GM18868 (cell line): ENCODE measurements around the gene KCNK2.

Source experiments
- ATAC-seq: cut with Tn5 transposase; IDR thresholded peaks from one replicate; pipeline ENCODE4 v1.9.1; 2021; ENCODE audit warnings: mild to moderate bottlenecking, moderate library complexity; ENCODE audit not compliant: unreplicated experiment

The KCNK2 gene

DNA sequence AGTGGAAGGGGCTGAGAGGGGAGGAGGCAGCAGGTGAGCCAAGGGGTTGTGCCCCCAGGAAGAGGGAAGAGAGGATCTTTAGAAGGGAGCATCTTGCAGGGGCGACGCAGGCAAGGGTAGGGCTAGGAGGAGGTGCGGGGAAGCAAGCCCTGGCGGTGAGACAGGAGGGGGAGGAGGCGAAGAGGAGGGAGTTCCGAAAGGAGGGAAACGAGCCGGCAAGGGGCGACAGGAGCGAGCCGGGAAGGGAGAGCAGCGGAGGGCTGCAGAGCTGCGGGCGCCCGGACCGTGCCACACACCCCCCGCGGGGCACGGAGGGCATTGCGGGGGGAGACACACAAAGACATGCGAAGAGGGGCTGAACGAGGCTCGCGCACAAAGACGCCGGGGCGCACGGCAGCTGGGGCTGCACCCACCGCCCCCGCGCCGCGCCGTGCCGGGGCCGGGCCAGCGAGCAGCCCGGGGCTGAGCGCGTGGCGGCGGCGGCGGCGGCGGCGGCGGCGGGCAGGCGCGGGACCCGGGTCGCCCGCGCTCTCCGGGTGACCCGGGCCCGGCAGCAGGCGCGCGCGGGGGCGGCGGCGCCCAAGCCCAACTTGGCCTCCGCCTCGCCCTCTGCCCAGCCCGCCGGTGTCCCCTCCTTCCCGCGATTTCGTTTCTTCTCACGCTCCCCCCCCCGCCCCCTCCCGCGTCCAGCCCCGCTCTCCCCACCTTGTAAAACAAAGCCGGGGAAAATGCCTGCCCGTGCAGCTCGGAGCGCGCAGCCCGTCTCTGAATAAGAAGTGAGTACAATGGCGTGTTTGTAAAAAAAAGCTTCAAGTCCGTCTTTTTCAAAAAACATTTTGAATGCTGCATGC is at the start of gene KCNK2:
KCNK2 (plus strand) TSS at position 206 of the 851 bp plus-strand sequence. CDS start 649 bp downstream, outside the sequence.
- ATAC-seq = peak; percentile 42

DNA sequence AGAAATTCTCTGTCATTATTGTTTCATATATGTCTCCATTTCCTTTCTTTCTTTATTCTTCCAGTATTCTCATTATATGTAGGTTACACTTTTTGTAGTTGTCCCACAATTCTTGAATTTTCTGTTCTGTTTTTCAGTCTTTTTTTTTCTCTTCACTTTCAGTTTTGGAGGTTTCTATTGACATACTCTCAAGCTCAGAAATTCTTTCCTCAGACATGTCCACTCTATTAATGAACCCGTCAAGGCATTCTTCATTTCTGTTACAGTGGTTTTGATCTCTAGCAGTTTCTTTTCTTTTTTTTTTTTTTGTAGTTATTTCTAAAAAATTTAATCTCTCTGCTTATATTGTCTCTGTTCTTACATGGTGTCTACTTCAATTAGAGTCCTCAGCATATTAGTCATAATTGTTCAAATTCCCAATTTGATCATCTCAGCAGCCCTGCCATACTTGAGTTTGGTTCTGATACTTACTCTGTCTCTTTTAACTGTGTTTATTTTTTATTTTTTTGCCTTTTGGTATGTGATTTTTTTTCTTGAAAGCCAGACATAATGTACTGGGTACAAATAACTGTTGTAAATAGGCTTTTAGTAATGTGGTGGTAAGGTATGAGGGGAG is 49.5 kb upstream of the KCNK2 start:
- ATAC-seq = no peak

GRCh38 chr1:215040190-215040589 is 42.3 kb upstream of the KCNK2 start:
- ATAC-seq = no peak

DNA sequence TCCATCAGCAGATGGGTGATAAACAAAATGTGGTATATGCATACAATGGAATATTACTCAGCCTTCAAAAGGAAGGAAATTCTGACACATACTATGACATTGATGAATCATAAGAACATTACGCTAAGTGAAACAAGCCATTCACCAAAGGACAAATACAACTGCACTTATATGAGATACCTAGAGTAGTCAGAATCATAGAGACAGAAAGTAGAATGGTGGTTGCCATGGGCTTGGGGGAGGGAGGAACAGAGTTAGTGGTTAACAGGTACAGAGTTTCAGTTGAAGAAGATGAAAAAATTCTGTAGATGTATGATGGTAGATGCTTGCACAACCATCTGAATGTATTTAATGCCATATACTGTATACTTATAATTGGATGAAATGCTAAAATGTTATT is 39.1 kb upstream of the KCNK2 start:
- no peak for ATAC-seq

- no peak for ATAC-seq
Measured at GRCh38 chr1:215044151-215044550, 38.4 kb upstream of the KCNK2 start.

DNA sequence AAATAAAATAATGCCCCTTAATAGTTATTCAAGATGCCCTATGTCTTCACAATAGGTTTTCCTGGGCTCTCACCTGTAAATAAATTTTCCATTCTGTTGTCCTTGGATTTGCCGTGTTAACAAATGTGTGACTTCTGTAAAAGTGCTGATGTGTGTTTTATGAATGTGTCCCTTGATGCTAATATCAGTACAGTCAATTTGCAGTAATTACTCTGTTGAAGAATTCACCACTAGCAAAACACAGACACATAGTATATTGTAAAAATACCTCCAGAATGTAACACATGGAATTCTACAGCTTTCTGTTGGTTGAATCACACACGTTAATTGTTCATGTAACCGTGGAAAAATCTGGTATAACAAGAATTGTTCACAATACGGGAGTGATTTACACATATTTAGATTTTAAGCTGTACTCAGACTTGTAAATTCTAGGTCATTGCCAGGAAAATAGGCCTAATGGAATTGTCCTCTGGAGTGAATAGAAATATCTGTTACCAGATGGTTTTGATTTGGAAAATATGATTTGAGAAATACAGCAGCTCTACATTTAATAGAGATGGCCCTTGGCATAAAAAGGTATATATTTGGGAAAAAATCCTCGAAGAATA is 36.7 kb upstream of the KCNK2 start:
- ATAC-seq = no peak

DNA sequence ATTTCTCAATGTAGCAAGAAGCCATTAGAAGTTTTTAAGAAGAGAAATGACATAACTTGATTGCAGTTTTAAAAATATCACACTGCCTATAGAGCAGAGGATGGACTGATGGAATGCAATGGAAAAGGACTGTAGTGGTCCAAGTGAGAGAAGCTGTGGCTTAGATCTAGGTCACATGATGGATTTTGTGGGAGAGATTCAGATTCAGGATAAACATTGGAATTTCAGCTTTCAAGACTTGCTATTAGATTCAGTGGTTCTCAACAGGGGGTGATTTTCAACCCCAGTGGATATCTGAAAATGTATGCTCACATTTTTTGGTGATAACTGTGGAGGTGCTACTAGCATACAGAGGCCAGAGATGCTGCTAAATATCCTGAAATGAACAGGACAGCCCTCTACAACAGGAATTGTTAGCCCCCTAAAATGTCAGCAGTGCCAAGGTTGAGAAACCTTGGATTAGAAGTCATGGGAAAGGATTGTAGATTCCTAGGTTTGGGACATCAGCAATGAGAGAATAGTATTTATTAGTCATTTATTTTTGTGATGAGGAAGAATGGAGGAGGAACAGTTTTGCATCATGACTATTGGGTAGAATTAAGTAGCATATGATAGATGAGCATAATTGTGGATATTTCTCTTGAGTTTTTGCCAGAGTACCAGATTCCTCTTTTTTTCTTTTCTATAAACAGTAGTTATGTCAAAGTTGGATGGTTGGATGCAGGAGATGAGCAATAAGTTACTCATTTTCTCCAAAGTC is 30.1 kb upstream of the KCNK2 start:
- ATAC-seq = no peak

DNA sequence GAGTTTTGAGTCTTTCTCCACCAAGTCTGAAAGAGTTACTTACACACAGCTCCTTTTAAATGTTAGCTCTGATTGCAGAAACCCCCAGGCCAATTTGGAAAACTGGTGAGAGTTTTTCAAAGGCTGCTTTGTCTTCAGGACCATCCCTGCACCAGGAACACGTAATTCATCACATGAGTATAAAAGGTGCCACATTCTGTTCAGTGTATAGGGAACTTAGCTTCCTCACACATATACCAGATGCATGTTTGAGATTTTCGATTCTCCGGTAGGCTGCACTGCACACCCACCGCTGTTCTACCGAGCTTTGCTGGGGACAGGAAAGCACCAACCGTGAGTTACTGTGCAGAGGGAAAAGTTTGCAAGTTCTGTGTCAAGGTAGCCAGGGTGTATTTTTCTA is 28.3 kb upstream of the KCNK2 start:
- no peak for ATAC-seq

GRCh38 chr1:215055281-215055935 is 27.1 kb upstream of the KCNK2 start:
- ATAC-seq = no peak

GRCh38 chr1:215056584-215056983 is 26.0 kb upstream of the KCNK2 start:
- ATAC-seq = no peak

DNA sequence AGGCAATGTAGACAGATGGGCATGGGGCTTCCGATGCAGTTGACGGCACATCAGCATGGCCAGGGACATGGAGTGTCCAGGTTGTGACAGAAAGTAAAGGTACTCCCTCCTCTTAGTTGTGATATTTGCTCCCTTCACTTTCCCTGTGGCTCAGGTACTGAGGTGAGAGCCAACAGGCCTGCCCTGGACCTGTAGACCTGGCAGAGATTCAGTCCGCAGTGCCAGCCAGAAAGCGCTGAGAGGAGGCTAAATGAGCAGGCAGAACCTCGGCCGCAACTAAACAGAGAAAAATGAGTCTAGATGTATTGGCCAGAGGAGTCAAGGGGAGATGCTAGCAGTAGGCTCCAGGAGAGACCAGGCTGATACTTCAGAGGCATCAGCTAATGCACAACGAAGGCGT is 22.6 kb upstream of the KCNK2 start:
- ATAC-seq = no peak

DNA sequence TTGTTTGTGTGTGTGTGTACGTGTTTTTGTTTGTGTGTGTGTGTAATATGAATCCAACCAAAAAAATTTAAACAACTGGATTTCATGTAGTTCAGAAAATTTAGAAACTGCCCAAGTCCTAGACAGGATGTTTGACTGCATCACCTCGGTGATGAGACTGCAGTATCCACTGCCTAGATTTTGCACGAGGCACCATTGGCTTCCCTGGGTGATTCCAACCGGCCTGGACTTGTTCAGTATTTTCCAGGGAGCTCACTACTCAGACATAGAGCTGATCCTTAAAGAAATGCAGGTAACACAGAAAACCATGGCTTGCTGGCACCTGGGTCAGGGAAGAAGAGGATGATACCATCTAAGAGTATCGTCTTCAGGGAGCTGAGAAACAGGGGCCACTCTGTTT is 18.2 kb upstream of the KCNK2 start:
- no peak for ATAC-seq

GRCh38 chr1:215071078-215071477 is 11.5 kb upstream of the KCNK2 start:
- ATAC-seq = no peak

DNA sequence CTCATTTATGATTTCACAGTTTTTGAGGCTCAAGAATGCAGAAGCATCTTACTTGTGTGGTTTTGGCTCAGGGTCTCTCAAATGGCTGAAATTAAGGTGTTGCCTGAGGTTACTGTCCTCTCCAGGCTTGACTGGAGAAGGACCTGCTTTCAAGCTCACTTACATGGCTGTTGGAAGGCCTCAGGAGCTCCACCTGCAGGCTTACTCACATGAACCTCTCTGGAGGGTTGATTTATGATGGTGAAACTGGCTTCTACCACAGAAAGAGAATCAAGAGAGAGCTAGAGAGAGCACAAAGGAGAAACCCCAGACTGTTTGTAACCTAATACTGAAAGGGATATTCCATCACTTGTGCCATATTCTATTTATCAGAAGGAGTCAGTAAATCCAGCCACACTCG is 6.2 kb upstream of the KCNK2 start:
- ATAC-seq = peak; percentile 89

DNA sequence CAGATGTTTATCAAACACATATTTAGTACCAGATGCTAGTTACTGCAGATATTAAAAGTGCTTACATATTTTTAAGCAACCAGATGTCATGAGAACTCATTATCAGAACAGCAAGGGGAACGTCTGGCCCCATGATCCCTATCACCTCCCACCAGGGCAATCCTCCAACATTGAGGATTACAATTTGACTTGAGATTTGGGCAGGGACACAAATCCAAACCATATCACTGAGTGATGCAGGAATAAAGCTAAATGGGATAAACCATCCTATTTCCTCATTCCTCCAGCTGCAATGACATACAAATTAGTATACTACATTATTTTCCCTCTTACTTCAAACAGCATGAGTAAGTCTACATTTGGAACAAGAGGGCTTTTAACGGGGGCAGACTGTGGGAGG is 3.1 kb upstream of the KCNK2 start:
- ATAC-seq = no peak

DNA sequence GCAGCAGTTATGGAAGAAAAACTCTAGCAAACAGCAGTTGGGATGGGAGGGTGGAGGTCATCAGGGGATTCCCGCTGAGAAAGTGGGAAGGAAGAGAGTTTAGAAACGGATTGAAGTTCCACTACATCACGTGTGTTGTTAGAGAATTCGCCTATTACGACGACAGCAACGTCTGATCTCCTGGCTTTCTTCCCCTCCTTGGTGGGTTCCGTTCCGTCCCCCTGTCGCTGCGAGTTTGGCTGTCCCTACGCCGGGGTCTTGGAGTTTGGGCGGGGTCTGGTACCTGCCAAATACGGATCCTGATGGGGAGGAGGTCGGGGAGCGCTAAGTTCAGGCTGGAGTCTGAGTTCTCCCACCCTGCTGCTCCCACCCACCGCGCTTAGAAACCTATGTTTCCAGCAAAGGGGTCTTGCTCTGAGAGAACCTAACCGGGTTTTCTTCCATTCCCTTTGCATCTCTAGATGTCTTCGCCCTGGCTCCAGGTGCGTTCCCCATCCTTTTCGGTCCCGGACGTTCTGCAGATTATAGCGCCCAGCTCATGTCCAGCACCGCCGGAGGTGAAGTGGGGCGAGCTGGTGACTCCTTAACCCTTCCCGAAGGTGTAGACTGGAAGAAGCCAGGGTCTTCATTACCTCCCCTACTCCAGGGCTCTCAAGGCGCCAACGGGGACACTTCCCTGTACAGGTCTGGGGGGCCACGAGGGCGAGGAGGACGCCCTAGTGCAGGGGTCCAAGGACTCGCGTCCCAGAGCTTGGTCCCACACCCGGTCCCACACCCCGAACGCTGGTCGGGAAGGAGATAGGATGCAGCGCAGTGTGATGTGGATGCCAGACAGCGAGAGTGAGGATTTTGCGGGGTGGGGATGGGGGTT is 641 bp upstream of the KCNK2 start:
- no peak for ATAC-seq

DNA sequence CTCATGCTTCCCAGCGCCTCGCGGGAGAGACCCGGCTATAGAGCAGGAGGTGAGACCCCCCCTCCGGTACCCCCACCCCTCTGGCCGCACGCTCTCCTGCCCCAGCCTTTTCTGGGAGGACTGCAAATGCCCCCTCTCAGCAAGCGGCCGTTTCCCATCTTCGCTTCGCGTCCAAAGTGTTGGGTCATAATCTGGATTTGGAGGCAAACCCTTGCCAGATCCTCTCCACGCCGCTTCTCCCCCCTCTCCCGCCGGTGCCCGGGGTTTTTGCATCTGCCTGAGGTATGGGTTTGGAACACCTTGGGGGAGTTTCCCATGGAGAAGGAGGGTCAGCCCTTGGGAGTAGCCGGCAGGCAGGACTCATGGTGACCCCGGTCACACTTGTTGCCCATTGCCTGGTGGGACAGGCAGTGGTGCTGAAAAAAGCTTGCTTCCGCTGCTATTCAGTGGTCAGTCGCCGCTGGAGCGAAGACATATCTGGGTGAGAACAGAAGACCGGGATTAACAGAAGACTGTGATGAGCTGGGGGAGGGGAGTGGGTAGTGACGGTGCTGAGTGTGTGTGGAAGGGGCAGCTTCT is 935 bp downstream of the KCNK2 start:
- no peak for ATAC-seq

GRCh38 chr1:215084621-215085020 is 2.1 kb downstream of the KCNK2 start:
- ATAC-seq = no peak

- no peak for ATAC-seq
Measured at GRCh38 chr1:215087603-215088002, 5.1 kb downstream of the KCNK2 start.

DNA sequence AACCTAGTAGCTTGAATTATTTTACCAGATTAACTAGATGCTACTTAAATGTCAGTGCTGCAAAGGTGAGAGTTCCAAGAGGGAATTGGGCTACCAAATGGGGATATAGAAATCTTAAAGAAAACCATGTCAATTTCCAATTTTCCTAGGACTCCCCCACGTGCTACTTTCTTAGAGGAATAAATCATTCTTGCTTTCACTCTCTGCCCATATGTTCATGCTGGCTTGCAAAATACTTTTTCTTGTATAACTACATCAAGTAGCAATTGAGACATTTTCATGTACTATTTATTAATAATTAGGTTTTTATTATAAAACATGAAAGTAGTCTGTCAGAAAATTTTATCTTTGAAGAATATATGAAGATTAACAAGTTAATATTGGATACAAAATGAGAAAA is 11.8 kb downstream of the KCNK2 start:
- ATAC-seq = no peak
